Bone marrow (tissue), 2 donors: ENCODE results near the gene MTA2.
"Not testable (repeated sequence)": the region's sequence is repeated elsewhere in the genome, so short reads cannot be mapped to it uniquely, and the experiment has no call there.

Source experiments
- DNase-seq, 2 donors: peaks; one replicate each; lab custom pipeline; 2025; lab: John Stamatoyannopoulos, UW

Gene MTA2

GRCh38 chr11:62566247-62566646 is 35.4 kb downstream of the MTA2 start:
- DNase-seq, result no peak

DNA sequence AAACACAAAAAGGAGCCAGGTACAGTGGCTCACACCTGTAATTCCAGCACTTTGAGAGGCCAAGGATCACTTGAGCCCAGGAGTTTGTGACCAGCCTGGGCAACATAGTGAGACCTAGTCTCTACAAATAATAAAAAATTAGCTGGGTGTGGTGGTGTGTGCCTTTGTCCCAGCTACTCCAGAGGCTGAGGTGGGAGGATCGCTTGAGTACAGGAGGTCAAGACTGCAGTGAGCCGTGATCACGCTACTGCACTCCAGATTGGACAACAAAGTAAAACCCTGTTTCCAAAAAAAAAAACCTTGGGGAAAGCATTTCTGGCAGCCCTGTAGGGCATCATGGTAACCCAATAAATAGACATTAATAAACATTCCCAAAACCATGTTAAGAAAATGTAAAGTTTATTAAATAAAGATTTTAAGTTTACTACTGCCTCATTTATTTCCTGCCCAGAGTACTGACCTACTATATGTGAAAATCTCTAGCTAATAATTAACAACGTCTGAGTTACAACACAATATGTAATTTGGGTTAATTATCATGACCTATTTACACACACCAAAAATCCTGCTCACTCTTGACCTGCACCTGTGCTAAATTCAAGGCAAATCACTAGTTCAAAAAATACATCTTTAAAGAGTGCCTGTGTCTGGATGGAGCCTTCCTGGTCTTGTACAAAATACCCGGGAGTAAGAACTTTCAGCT is 36.4 kb downstream of the MTA2 start:
- DNase-seq, result no peak

DNA sequence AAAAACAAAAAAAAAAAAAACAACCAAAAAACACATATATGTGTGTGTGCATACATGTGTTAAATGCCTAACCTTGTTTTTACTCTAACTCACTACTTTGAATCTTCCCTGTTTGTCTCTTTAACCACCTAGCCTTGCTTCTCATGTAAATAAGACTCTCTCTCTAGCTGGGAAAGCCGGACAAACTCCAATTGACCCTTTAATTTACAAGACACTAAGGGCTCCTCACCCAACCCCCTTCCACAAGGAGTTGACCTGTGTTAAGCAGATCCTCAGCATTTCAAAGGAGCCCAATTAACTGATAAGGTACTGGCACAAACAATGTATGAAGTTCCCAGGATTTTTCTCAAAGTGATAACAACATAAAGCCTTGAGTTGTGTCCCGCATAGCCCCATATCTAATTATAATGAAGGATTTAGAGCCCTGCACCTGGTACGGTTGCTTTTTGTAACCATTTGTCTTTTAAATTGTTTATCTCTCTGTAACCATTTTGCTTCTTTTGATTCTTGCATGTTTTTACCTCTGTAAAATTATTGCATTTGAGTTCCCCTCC is 39.9 kb downstream of the MTA2 start:
- DNase-seq, result not testable (repeated sequence)

DNA sequence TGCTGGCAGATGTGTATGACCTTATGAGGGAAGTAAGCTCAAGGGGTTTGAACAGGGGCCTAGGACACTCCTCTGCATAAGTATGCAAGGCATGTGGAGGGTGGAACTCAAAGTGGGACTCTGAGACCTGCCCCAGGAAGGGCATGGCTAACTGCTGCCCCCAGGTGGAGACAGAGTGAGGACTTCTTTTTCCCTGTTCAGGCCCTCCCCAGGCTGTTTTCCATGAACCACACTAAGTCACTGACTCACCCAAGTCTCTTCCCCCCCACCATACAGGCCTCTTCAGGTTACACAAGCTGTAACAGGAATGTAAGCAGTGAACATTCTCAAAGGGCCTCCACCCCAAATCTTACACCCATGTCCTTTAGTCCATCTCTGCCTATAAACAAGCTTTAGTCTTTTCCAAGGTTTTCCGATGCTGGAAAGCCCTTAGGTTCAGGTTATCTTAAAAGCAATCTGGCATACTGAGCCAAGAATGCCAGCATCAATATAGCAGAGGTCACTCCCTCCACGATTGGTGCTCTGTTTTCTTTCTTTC is 41.0 kb downstream of the MTA2 start:
- peak; percentile 41 to 91 for DNase-seq

GRCh38 chr11:62559626-62560025 is 42.0 kb downstream of the MTA2 start:
- DNase-seq, result not testable (repeated sequence)

GRCh38 chr11:62559204-62559603 is 42.5 kb downstream of the MTA2 start:
- no peak for DNase-seq

DNA sequence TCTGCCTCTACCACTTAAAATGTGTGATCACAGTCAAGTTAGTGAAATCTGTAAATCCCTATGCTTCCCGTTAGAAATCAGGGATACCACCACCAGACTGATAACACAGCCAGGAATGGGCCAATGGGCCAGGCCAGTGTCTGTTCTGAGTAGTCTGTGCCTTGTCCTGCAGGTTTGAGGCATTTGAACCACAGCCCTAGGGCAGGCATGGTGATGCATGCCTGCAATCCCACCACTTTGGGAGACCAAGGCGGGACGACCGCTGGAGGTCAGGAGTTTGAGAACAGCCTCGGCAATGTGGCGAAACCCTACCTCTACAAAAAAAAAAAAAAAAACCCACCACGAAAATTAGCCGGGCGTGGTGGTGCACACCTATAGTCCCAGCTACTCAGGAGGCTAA is 43.0 kb downstream of the MTA2 start:
- DNase-seq, result no peak

- peak in 1 of 2 donors; percentile 43 for DNase-seq
Measured at GRCh38 chr11:62556875-62557631, 44.6 kb downstream of the MTA2 start.

GRCh38 chr11:62556108-62556874 is 45.4 kb downstream of the MTA2 start:
- DNase-seq, result peak; percentile 65 to 95

- DNase-seq, result peak; percentile 37 to 80
Measured at GRCh38 chr11:62555464-62556107, 46.1 kb downstream of the MTA2 start.

DNA sequence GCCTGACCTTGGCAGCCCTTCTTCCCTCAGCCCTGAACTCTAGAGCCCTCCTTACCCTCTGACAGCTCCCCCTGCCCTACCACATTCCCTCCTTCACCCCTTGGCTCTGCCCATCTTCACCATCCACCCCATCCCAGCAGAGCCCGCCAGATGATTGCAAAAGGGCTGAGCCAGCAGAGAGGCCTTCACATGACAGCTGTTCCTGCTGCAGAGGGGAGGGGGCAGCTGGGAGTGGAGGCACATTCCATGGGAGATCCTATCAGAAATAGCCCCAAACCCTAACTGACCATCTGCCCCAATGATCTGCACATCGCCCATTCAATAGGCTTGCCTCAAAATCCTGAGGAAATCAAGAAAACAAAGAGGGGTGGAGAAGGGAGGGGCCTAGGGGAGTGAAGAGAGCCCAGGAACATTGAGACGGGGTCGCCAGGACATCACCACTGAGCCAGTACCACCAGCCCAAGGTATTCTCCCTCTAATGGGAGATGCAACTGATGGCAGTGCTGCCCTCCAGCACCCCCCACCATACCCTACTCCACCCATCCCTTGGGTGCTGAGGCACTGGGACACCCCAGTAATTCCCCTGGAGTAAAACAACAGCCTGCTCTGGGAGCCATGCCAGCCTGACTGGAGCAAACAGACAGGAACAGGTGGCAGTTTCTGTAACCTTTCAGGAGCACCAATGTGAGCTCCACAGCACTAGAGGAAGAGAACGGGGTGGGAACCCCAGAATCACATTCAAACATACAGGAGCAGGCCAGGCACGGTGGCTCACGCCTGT is 47.1 kb downstream of the MTA2 start:
- DNase-seq, result no peak

DNA sequence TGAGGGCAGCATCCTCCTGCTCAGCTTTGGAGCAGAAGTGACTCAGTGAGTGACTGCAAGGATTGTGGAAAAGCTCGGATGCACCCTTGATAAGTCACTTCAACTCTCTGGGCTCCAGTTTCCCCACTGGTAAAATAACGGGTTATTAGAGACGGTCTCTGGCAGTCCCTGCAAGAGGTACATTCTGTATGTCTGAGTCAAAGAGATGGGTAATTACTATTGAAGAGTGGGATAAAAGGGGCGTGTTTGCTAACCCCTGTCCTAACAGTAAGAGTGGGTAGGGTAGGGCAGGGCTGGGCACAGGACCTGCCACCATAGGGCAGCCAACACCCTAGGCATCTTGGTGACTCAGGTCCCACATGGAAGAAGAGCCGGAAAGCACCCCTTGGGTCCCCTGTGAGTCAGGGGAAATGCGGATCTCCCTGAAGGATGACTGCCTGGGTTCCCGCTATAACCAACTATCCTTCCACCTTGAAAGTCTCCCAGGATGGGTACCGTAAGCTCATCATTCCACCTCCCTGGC is 47.8 kb downstream of the MTA2 start:
- no peak for DNase-seq

DNA sequence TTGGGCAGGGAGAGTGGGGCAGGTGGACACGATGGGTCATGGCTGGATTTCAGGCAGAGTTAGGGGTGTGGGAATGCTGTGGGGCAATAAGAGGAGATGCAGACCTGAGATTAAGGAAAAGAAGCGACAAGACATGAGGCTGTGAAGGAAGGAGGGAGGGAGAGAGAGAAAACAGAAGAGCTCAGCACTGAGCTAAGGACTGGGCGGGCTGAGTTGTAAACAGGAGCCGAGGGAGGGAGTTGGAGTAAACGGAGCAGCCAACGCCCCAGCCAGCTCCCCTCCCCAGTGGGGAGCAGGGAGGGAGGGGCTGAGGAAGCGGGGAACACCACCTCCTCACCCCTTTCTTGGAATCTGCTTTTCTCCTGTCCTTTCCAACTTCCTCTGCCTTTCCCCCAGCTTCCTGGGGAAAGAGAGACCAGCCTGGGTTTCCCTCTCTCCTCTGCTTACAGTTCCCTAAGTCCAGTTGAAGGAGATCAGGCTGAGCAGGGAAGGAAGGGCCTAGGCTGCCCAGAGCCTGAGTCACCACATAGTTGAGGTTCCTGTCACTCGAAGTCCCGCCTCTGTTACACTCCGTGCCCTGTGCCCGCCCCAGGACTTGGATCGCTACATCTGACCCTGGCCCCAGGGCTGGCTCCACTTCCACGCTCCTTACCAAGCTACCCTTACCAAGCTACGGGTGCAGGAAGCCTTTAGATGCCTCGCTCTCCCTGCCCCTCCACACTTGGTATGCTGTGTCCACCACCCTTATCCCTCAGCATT is 48.4 kb downstream of the MTA2 start:
- DNase-seq, result peak; percentile 69 to 86

GRCh38 chr11:62552485-62553079 is 49.1 kb downstream of the MTA2 start:
- DNase-seq, result no peak

GRCh38 chr11:62550478-62550877 is 51.2 kb downstream of the MTA2 start:
- not testable (repeated sequence) for DNase-seq

- no peak for DNase-seq
Measured at GRCh38 chr11:62548545-62549335, 52.9 kb downstream of the MTA2 start.

- DNase-seq, result no peak
Measured at GRCh38 chr11:62547691-62548281, 53.9 kb downstream of the MTA2 start.
